ENCODE measurements around the gene CACNA1I.

The CACNA1I gene

GRCh38 chr22:39734866-39735265 is 164.3 kb downstream of the CACNA1I start:
- no peak overlapping the region for H3K4me3 ChIP-seq (replicated peaks in 1 of 2; ENCODE audit: low read depth in 2 of 2, low read length in 2 of 2)
- DNase-seq (ENCODE audit: low read depth in 2 of 2), result no peak
- TF ChIP-seq CTCF (IDR thresholded peaks at IDR 0.05; ENCODE audit: low read depth, low read length), result no peak

- DNase-seq (ENCODE audit: low read depth in 2 of 2), result no peak
- H3K4me3 ChIP-seq (replicated peaks in 1 of 2; ENCODE audit: low read depth in 2 of 2, low read length in 2 of 2), result no peak overlapping the region
- TF ChIP-seq CTCF (IDR thresholded peaks at IDR 0.05; ENCODE audit: low read depth, low read length), result no peak
Measured at GRCh38 chr22:39735776-39736175, 165.2 kb downstream of the CACNA1I start.

- peak; percentile 30 to 52 for DNase-seq (ENCODE audit: low read depth in 2 of 2)
- no peak for TF ChIP-seq CTCF (IDR thresholded peaks at IDR 0.05; ENCODE audit: low read depth, low read length)
- H3K4me3 ChIP-seq (replicated peaks in 1 of 2; ENCODE audit: low read depth in 2 of 2, low read length in 2 of 2), result no peak overlapping the region
Measured at GRCh38 chr22:39738746-39739145, 168.2 kb downstream of the CACNA1I start.
